Prostate gland (tissue), 2 donors: ENCODE data around the gene ITPRID1. TPM values are rescaled to one million over a fixed set of nuclear protein-coding genes. Genes with fewer than 3 reads are reported as not detected.

Experiments used
- DNase-seq: peaks from one replicate; pipeline ENCODE4 v3.0.0-alpha.2; 2019; ENCODE audit warnings: low spot score
- H3K27ac ChIP-seq, 2 donors: fragments of 200-600 bp; sonication (generic); 2 replicates each; pipeline ENCODE4 v1.5.1; 2017 to 2019
- H3K27me3 ChIP-seq: fragments of 200-600 bp; sonication (generic); replicated peaks from 2 replicates; pipeline ENCODE4 v1.5.1; 2019; ENCODE audit not compliant: insufficient read depth
- H3K36me3 ChIP-seq, 2 donors: fragments of 200-600 bp; sonication (generic); 1 replicate in 1 of 2; 2 replicates in 1 of 2; pipeline versions ENCODE4 v1.5.1 to v1.8.1; 2017 to 2019
- H3K4me1 ChIP-seq: fragments of 200-600 bp; sonication (generic); replicated peaks from 2 replicates; pipeline ENCODE4 v1.5.1; 2019
- H3K4me3 ChIP-seq, 2 donors: fragments of 200-600 bp; sonication (generic); 2 replicates each; pipeline ENCODE4 v1.5.1; 2017 to 2019
- H3K9me3 ChIP-seq: fragments of 200-600 bp; sonication (generic); 2 replicates; pipeline ENCODE4 v1.5.1; 2017
- POLR2A ChIP-seq: fragments of 450-650 bp; IDR thresholded peaks from one replicate; pipeline ENCODE4 v1.6.1; 2016; ENCODE audit warnings: antibody characterized with exemption, mild to moderate bottlenecking
- POLR2AphosphoS5 ChIP-seq: sonication (generic); formaldehyde crosslinking; IDR thresholded peaks from one replicate; pipeline ENCODE4 v1.6.1; 2017; ENCODE audit warnings: antibody characterized with exemption
- WGBS: methylation state at CpG from one replicate; pipeline ENCODE4 v1.1.5; 2018; 5-methylcytosine and 5-hydroxymethylcytosine counted together
- intact Hi-C: fragments of 100-400 bp; cut with DNase I; formaldehyde crosslinking; loops from one replicate; pipeline ENCODE4 v1.14.2; 2022
- total RNA-seq, 2 donors: library from RNA; depleted of rRNA; stranded (reverse); fragments of >200 nt; gene quantifications; one replicate each; pipeline ENCODE4 v1.1.0, GENCODE V29; 2016
- TF ChIP-seq, protein P1 (sequence below), 4 experiments: fragments of 200-600 bp in 2 of 4; fragments of 450-650 bp in 2 of 4; sonication (generic) in 2 of 4; IDR thresholded peaks; 1 replicate in 3 of 4; 2 replicates in 1 of 4; pipeline ENCODE4 v1.5.1; 2016 to 2019; ENCODE audit warnings: antibody characterized with exemption in 4 of 4, mild to moderate bottlenecking in 2 of 4, moderate library complexity in 2 of 4

ITPRID1 gene
- total RNA-seq, 2 donors from 2014 or later, result 0.17 TPM; not detected in 1

DNA sequence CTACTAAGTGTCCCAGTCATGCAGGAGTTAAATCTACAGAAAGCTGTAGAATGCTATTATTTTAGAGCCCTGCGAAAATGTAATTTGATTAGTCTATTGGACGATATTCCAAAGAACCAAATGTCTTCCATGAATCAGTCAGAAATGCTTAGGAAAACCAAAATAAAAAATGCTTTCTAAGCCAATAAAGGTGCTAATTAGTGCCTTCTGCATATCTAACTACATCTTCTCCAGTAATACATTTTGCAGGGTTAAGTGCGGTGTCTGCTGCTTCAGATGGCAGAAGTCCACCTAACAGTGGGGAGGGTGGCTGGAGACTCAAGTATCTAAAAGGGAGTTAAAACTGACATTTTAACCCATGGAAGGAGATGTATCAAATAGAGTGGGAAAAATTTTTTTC is 50.1 kb downstream of the ITPRID1 start:
- H3K27me3 ChIP-seq, result no peaks in the 10 kb centered on the region
- TF ChIP-seq POLR2AphosphoS5 (no peak), POLR2A (no peak)
- TF ChIP-seq, protein P1, sequence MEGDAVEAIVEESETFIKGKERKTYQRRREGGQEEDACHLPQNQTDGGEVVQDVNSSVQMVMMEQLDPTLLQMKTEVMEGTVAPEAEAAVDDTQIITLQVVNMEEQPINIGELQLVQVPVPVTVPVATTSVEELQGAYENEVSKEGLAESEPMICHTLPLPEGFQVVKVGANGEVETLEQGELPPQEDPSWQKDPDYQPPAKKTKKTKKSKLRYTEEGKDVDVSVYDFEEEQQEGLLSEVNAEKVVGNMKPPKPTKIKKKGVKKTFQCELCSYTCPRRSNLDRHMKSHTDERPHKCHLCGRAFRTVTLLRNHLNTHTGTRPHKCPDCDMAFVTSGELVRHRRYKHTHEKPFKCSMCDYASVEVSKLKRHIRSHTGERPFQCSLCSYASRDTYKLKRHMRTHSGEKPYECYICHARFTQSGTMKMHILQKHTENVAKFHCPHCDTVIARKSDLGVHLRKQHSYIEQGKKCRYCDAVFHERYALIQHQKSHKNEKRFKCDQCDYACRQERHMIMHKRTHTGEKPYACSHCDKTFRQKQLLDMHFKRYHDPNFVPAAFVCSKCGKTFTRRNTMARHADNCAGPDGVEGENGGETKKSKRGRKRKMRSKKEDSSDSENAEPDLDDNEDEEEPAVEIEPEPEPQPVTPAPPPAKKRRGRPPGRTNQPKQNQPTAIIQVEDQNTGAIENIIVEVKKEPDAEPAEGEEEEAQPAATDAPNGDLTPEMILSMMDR (IDR thresholded peaks at IDR 0.05), result no peak
- WGBS, result 50% methylated on average over 3 of the region's 3 CpGs
- no peaks in the 10 kb centered on the region for H3K9me3 ChIP-seq
- H3K36me3 ChIP-seq, result no peaks in the 10 kb centered on the region
- H3K4me1 ChIP-seq, result no peaks in the 10 kb centered on the region
- H3K4me3 ChIP-seq, result no peak overlapping the region
- DNase-seq, result no peak
- H3K27ac ChIP-seq, result no peak overlapping the region
- intact Hi-C loops, result no loop called here

DNA sequence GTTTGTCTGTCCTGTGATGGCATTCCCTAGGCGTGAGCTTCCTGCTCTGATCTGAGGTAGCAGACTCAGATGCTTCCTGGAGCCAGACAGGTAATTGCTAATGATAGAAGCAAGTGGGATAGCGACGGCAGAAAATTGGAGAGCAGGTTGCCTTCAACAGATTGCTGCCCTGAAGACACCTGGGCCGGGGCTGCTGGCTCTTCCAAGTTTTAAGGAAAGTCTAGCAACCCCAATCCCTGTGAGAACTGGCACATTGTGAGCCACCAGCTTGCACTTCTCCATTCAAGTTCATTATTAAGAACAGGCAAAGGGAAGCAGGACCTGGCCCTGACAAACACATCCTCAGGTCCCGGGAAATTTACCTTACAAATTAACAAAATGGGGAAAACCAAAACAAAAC is 50.8 kb downstream of the ITPRID1 start:
- H3K4me3 ChIP-seq, result no peak overlapping the region
- H3K9me3 ChIP-seq, result no peaks in the 10 kb centered on the region
- intact Hi-C loops, result no loop called here
- DNase-seq, result no peak
- 85% methylated on average over 5 of the region's 5 CpGs for WGBS
- TF ChIP-seq, protein P1 (IDR thresholded peaks at IDR 0.05), result no peak
- no peak for TF ChIP-seq POLR2AphosphoS5
- TF ChIP-seq POLR2A, result no peak
- no peaks in the 10 kb centered on the region for H3K36me3 ChIP-seq
- no peaks in the 10 kb centered on the region for H3K4me1 ChIP-seq
- H3K27me3 ChIP-seq, result no peaks in the 10 kb centered on the region
- H3K27ac ChIP-seq, result no peak overlapping the region

DNA sequence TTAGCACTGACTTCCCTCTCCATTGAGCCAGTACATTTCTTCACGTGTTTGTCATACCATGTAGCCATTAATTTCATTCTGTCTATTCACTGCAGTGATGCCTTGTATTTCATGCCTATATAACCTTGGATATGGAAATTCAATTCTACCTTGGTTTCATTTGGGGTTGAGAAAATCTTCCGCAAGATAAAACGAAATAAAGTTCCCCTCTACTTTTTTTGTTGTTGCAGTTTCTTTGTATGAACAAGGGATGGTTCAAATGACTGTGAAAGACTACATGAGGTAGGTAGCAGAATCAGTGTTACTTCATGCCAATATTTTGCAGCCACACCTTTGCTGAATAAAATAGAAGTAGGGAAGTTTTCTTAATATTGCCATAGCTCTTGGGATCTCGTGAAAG is 55.6 kb downstream of the ITPRID1 start:
- WGBS, result 88% methylated on average over 4 of the region's 4 CpGs
- intact Hi-C loops, result no loop called here
- H3K36me3 ChIP-seq, result no peaks in the 10 kb centered on the region
- H3K4me3 ChIP-seq, result no peak overlapping the region
- TF ChIP-seq POLR2AphosphoS5 (no peak), POLR2A (no peak)
- TF ChIP-seq, protein P1 (IDR thresholded peaks at IDR 0.05), result no peak
- DNase-seq, result no peak
- H3K9me3 ChIP-seq, result no peaks in the 10 kb centered on the region
- no peak overlapping the region for H3K27ac ChIP-seq
- H3K4me1 ChIP-seq, result no peaks in the 10 kb centered on the region
- no peaks in the 10 kb centered on the region for H3K27me3 ChIP-seq

DNA sequence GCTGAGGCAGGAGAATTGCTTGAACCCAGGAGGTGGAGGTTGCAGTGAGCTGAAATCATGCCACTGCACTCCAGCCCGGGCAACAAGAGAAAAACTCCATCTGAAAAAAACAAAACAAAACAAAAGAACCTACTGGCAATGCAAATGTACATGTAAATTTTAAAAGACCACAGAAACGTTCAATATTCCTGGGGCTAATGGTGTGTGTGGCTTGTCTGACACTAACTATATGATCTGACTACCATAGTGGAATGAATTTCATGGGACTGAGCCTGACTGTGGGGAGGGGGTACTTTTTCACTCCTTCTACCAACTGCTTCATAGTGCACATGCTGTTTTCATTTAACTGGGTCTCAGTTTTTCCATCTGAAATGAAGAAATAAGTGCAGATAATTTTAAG is 69.6 kb downstream of the ITPRID1 start:
- WGBS, result 63% methylated on average over 2 of the region's 2 CpGs
- Histone ChIP-seq H3K27me3 (no peaks in the 10 kb centered on the region), H3K36me3 (no peaks in the 10 kb centered on the region), H3K27ac (no peak overlapping the region), H3K4me1 (no peaks in the 10 kb centered on the region), H3K4me3 (no peak overlapping the region), H3K9me3 (no peaks in the 10 kb centered on the region)
- TF ChIP-seq, protein P1 (IDR thresholded peaks at IDR 0.05), result no peak
- TF ChIP-seq POLR2AphosphoS5 (no peak), POLR2A (no peak)
- DNase-seq, result no peak
- intact Hi-C loops, result no loop called here

DNA sequence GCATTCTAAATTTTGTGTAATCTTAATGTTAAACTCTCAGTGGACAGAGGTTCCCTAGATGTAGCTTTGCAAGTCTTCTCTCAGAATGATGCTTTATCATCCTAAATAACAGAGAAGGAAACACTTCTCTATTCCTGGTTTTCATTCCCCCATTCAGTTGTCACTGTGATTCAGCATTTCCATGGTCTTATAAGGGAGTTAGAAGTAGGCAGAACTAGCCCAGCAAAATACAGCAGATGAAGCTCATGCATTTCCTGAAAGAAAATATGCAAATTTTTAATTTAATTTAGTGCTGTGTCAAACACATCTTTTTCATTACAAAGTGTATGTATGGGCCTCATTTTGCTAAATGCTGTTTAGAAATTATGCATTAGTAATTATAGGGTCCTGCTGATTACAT is 70.1 kb downstream of the ITPRID1 start:
- Histone ChIP-seq H3K27ac (no peak overlapping the region), H3K4me1 (no peaks in the 10 kb centered on the region), H3K9me3 (no peaks in the 10 kb centered on the region), H3K36me3 (no peaks in the 10 kb centered on the region), H3K27me3 (no peaks in the 10 kb centered on the region), H3K4me3 (no peak overlapping the region)
- intact Hi-C loops, result no loop called here
- DNase-seq, result no peak
- TF ChIP-seq, protein P1 (IDR thresholded peaks at IDR 0.05), result no peak
- no peak for TF ChIP-seq POLR2A
- TF ChIP-seq POLR2AphosphoS5, result no peak
